ENCODE measurements around the gene ALG8. TPM values are rescaled to one million over a fixed set of nuclear protein-coding genes. Genes with fewer than 3 reads are reported as not detected.

Gene ALG8
- total and polyA plus RNA-seq, 2 experiments from 2014 or later: 38.4 to 74.1 TPM

DNA sequence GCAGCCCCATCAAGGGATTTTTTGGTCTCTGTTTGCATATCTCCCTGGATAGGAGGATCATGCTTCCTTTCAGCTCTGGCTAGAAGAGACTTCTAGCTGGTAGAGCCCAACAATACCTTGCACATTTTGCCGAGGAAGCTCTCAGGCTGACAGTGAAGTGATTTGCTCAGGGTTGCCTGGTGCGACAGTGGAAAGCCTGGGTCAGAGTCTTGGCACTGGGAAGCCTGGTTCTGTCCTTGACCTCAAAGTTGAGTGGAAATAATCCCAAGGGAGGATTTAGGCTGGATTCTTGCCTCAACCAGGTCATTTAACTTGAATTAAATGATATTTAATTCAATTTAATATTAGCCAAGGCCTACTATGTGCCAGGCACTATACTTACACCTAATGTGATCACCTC, 24.4 kb upstream of the ALG8 start:
- H3K4me3 ChIP-seq: no peak overlapping the region
- no peak for DNase-seq (ENCODE audit: low read depth in 1 of 2, low spot score in 1 of 2)
- no peaks in the 10 kb centered on the region for H3K9me3 ChIP-seq (ENCODE audit: low read depth)
- peaks cover 38% of the 10 kb centered on the region for H3K4me1 ChIP-seq (ENCODE audit: low read depth)
- no peaks in the 10 kb centered on the region for H3K36me3 ChIP-seq
- TF ChIP-seq, protein P1, sequence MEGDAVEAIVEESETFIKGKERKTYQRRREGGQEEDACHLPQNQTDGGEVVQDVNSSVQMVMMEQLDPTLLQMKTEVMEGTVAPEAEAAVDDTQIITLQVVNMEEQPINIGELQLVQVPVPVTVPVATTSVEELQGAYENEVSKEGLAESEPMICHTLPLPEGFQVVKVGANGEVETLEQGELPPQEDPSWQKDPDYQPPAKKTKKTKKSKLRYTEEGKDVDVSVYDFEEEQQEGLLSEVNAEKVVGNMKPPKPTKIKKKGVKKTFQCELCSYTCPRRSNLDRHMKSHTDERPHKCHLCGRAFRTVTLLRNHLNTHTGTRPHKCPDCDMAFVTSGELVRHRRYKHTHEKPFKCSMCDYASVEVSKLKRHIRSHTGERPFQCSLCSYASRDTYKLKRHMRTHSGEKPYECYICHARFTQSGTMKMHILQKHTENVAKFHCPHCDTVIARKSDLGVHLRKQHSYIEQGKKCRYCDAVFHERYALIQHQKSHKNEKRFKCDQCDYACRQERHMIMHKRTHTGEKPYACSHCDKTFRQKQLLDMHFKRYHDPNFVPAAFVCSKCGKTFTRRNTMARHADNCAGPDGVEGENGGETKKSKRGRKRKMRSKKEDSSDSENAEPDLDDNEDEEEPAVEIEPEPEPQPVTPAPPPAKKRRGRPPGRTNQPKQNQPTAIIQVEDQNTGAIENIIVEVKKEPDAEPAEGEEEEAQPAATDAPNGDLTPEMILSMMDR (IDR thresholded peaks at IDR 0.05; ENCODE audit: low read depth, low read length): no peak
- H3K27me3 ChIP-seq: no peaks in the 10 kb centered on the region
- H3K27ac ChIP-seq: peak overlapping the region; percentile 73

DNA sequence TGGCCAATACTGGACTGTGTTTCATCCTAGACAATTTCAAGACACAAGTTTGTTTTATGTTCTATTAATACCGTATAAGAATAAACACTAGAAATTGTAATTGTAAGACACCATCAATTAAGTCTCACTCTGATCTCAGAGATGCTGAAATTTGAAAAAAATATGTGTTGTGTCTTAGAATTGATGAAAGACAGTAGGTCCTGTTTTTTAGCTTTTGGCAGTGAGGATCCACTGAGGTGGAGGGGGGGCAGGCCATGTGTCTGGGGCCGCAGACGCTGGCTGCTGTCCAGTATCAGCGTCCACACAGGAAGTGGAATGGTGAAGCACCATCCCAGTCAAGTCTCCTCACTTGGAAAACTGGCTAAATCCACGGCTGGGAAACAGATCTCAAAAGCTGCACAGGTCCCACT, 22.5 kb upstream of the ALG8 start:
- H3K4me3 ChIP-seq: no peak overlapping the region

DNA sequence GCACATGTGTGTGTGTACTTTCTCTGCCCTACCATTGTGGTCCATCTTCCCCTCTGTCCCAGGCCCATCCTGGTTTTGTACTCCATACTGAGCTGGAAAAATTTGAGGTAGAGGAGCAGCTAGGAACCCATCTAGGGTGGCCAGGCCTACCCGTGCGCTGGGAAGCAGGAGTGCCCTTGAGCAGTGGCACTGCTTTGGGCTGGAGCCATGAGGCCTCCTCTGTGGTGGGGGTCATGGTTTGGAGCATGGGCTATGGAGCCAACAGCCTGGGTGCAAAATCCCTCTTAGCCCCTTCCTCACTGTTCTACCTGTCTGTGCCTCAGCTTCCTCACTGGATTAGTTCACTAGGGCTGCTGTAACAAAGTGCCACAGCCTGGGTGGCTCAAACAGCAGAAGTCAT, 21.9 kb upstream of the ALG8 start:
- Histone ChIP-seq H3K27me3 (no peaks in the 10 kb centered on the region), H3K9me3 (ENCODE audit: low read depth) (no peaks in the 10 kb centered on the region), H3K4me1 (ENCODE audit: low read depth) (peaks cover 16% of the 10 kb centered on the region), H3K36me3 (no peaks in the 10 kb centered on the region), H3K27ac (no peak overlapping the region), H3K4me3 (no peak overlapping the region)
- TF ChIP-seq, protein P1 (IDR thresholded peaks at IDR 0.05; ENCODE audit: low read depth, low read length): no peak
- DNase-seq (ENCODE audit: low read depth in 1 of 2, low spot score in 1 of 2): no peak

More for the DNA sequence above, 22.5 kb upstream of the ALG8 start:
- Histone ChIP-seq H3K9me3 (ENCODE audit: low read depth) (no peaks in the 10 kb centered on the region), H3K27me3 (no peaks in the 10 kb centered on the region), H3K36me3 (no peaks in the 10 kb centered on the region), H3K4me1 (ENCODE audit: low read depth) (peaks cover 22% of the 10 kb centered on the region), H3K27ac (no peak overlapping the region)
- DNase-seq (ENCODE audit: low read depth in 1 of 2, low spot score in 1 of 2): peak in 1 of 2 donors; percentile 70
- TF ChIP-seq, protein P1 (IDR thresholded peaks at IDR 0.05; ENCODE audit: low read depth, low read length): no peak

DNA sequence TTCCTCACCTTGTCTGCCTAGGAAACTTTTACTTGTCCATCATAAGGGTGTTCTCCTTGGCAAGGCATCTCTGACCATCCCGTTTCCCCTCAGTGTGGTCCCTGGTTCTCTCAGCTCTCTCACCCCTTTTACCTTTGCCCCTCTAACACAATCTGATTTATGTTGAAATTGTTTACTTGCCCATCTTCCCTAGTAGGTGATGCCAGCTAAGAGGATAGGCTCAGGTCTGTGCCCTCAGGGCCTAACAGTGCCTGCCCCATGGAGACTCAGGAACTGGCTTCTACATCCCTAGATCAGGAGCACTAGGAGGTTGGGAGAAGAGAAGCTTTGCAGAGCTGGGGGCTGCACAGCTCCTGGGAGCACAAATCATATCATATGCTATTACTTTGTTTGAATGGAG, 21.1 kb upstream of the ALG8 start:
- H3K4me3 ChIP-seq: no peak overlapping the region
- H3K4me1 ChIP-seq (ENCODE audit: low read depth): peaks cover 15% of the 10 kb centered on the region
- no peak overlapping the region for H3K27ac ChIP-seq
- H3K36me3 ChIP-seq: no peaks in the 10 kb centered on the region
- no peaks in the 10 kb centered on the region for H3K9me3 ChIP-seq (ENCODE audit: low read depth)
- H3K27me3 ChIP-seq: no peaks in the 10 kb centered on the region
- TF ChIP-seq, protein P1 (IDR thresholded peaks at IDR 0.05; ENCODE audit: low read depth, low read length): no peak
- DNase-seq (ENCODE audit: low read depth in 1 of 2, low spot score in 1 of 2): no peak

DNA sequence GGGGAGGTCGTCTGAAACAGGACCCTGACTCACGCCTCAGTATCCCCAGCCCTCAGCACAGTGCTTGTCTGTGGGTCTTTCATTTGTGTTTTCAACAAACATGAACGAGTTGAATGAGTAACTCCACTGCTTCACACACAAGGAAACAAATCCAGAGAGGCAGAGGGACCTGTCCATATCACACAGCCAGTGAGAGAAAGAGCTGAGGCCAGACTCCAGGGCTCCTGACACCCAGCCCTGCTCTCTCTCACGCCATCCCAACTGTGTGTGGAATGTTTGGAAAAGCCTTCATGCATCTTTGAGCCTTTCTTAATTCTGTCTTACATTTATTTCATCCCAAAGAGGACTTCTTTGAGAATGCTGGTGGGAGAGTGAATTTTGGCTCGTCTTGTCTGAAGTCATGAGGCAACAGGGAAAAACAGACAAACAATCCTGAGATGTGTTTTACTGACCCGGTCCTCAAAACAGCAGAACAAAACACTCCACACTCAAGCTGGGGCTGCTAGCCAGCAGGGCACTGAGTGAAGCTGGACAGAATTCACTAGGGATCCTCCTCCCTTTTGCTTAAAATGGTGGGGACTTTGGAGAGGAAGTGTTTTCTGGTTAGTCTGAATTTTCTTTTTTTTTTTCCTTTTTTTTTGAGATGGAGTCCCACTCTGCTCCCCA, 19.7 kb upstream of the ALG8 start:
- Histone ChIP-seq H3K27me3 (no peaks in the 10 kb centered on the region), H3K27ac (no peak overlapping the region), H3K9me3 (ENCODE audit: low read depth) (no peaks in the 10 kb centered on the region), H3K36me3 (no peaks in the 10 kb centered on the region), H3K4me3 (no peak overlapping the region), H3K4me1 (ENCODE audit: low read depth) (peaks cover 14% of the 10 kb centered on the region)
- DNase-seq (ENCODE audit: low read depth in 1 of 2, low spot score in 1 of 2): no peak
- TF ChIP-seq, protein P1 (IDR thresholded peaks at IDR 0.05; ENCODE audit: low read depth, low read length): no peak
